GM23338 (cell line): ENCODE measurements around the gene DCTN1. TPM values are rescaled to one million over a fixed set of nuclear protein-coding genes. Genes with fewer than 3 reads are reported as not detected.

Experiments
- ATAC-seq: fragments of 200-7000 bp; cut with Tn5 transposase; 3 replicates; pipeline ENCODE4 v1.9.1; 2020
- DNase-seq: peaks from one replicate; pipeline ENCODE4 v3.0.0-alpha.2; 2015; ENCODE audit warnings: low spot score
- H2AFZ ChIP-seq: fragments of 200-600 bp; sonication (generic); 2 replicates; pipeline ENCODE4 v1.8.0; 2016; ENCODE audit warnings: antibody characterized with exemption, mild to moderate bottlenecking, moderate library complexity
- H3F3A ChIP-seq: fragments of 200-600 bp; sonication (generic); replicated peaks from 2 replicates; pipeline ENCODE4 v1.8.0; 2017; ENCODE audit warnings: antibody characterized with exemption, mixed run types, low read depth
- H3K27ac ChIP-seq: fragments of 200-600 bp; sonication (generic); 2 replicates; pipeline ENCODE4 v1.6.1; 2016; ENCODE audit warnings: low read depth
- H3K27me3 ChIP-seq: fragments of 200-600 bp; sonication (generic); 2 replicates; pipeline ENCODE4 v1.8.0; 2016; ENCODE audit warnings: mild to moderate bottlenecking, mixed run types, moderate library complexity; ENCODE audit not compliant: insufficient read depth
- H3K36me3 ChIP-seq: fragments of 200-600 bp; sonication (generic); 2 replicates; pipeline ENCODE4 v1.8.0; 2016; ENCODE audit warnings: mild to moderate bottlenecking; ENCODE audit not compliant: insufficient read depth
- H3K4me1 ChIP-seq: fragments of 200-600 bp; sonication (generic); 2 replicates; pipeline ENCODE4 v1.8.0; 2016; ENCODE audit warnings: mild to moderate bottlenecking, moderate library complexity; ENCODE audit not compliant: insufficient read depth
- H3K4me2 ChIP-seq: fragments of 200-600 bp; sonication (generic); 2 replicates; pipeline ENCODE4 v1.7.1; 2017; ENCODE audit warnings: mixed run types
- H3K4me3 ChIP-seq: fragments of 200-600 bp; sonication (generic); 2 replicates; pipeline ENCODE4 v1.6.1; 2016; ENCODE audit warnings: mixed run types
- H3K79me2 ChIP-seq: fragments of 200-600 bp; sonication (generic); replicated peaks from 2 replicates; pipeline ENCODE4 v1.8.0; 2017; ENCODE audit warnings: mild to moderate bottlenecking; ENCODE audit not compliant: insufficient read depth
- H3K9me2 ChIP-seq: fragments of 200-600 bp; sonication (generic); 2 replicates; pipeline ENCODE4 v1.8.0; 2017; ENCODE audit not compliant: insufficient read depth
- H4K20me1 ChIP-seq: fragments of 200-600 bp; sonication (generic); replicated peaks from 2 replicates; pipeline ENCODE4 v1.8.0; 2017; ENCODE audit warnings: mild to moderate bottlenecking; ENCODE audit not compliant: insufficient read depth
- H3K27ac Mint-ChIP-seq: 2 replicates; pipeline ENCODE4 v1.8.0; 2020; ENCODE audit warnings: inconsistent platforms, mild to moderate bottlenecking, moderate library complexity, mixed read lengths
- H3K27me3 Mint-ChIP-seq: 3 replicates; pipeline ENCODE4 v1.8.0; 2022; ENCODE audit warnings: low read depth, mild to moderate bottlenecking, moderate library complexity, mixed read lengths, inconsistent platforms; ENCODE audit not compliant: insufficient read depth, poor library complexity
- H3K36me3 Mint-ChIP-seq: 3 replicates; pipeline ENCODE4 v1.8.0; 2021; ENCODE audit warnings: low read depth, mild to moderate bottlenecking, inconsistent platforms, moderate library complexity, mixed read lengths
- H3K4me1 Mint-ChIP-seq: 3 replicates; pipeline ENCODE4 v1.8.0; 2020; ENCODE audit warnings: mild to moderate bottlenecking, inconsistent platforms, mixed read lengths
- H3K4me3 Mint-ChIP-seq: 3 replicates; pipeline ENCODE4 v1.8.0; 2021; ENCODE audit warnings: moderate library complexity, mild to moderate bottlenecking, inconsistent platforms, mixed read lengths
- H3K9me3 Mint-ChIP-seq: 3 replicates; pipeline ENCODE4 v1.8.0; 2020; ENCODE audit warnings: moderate library complexity, mild to moderate bottlenecking, inconsistent platforms, mixed read lengths
- CREB1 ChIP-seq: fragments of 250-450 bp; sonication (Bioruptor Pico); IDR thresholded peaks from 2 replicates; pipeline ENCODE4 v1.5.0; 2020; ENCODE audit warnings: low read depth, mild to moderate bottlenecking, moderate library complexity
- EZH2 ChIP-seq: fragments of 200-600 bp; sonication (generic); IDR thresholded peaks from one replicate; pipeline ENCODE4 v1.8.0; 2017; ENCODE audit warnings: antibody characterized with exemption, mild to moderate bottlenecking, low read depth; ENCODE audit not compliant: unreplicated experiment
- EZH2phosphoT487 ChIP-seq: fragments of 200-600 bp; sonication (generic); IDR thresholded peaks from one replicate; pipeline ENCODE4 v1.8.1; 2018; ENCODE audit warnings: antibody characterized with exemption; ENCODE audit not compliant: unreplicated experiment
- JUNB ChIP-seq: IDR thresholded peaks from one replicate; pipeline ENCODE4 v1.6.1; 2016; ENCODE audit warnings: antibody characterized with exemption; ENCODE audit not compliant: unreplicated experiment
- NANOG ChIP-seq: IDR thresholded peaks from 2 replicates; pipeline ENCODE4 v1.6.1; 2016; ENCODE audit warnings: antibody characterized with exemption, borderline replicate concordance
- POLR2AphosphoS5 ChIP-seq: IDR thresholded peaks from 2 replicates; pipeline ENCODE4 v1.6.1; 2016; ENCODE audit warnings: antibody characterized with exemption, low read depth
- STAT1 ChIP-seq: IDR thresholded peaks from one replicate; pipeline ENCODE4 v1.6.1; 2016; ENCODE audit warnings: antibody characterized with exemption; ENCODE audit not compliant: unreplicated experiment
- ZNF114 ChIP-seq: fragments of 250-450 bp; sonication (Bioruptor Pico); IDR thresholded peaks from 2 replicates; pipeline ENCODE4 v1.5.0; 2020; ENCODE audit warnings: mild to moderate bottlenecking, moderate library complexity
- ZNF331 ChIP-seq: fragments of 250-450 bp; sonication (Bioruptor Pico); IDR thresholded peaks from 2 replicates; pipeline ENCODE4 v1.5.0; 2020; ENCODE audit warnings: low read depth, mild to moderate bottlenecking, moderate library complexity
- polyA plus RNA-seq: library from polyadenylated mRNA; unstranded; fragments of >200 nt; fragmentation: Nextera tagmentation; extraction: Ambion mirVana; gene quantifications from 2 replicates; pipeline ENCODE4 v1.2.1, GENCODE V29; 2016
- total RNA-seq: library from RNA; depleted of rRNA; stranded (reverse); fragments of >200 nt; shearing (Covaris generic); gene quantifications from 2 replicates; pipeline ENCODE4 v1.2.3, GENCODE V29; 2014
- TF ChIP-seq, protein P1 (sequence below): IDR thresholded peaks from one replicate; pipeline ENCODE4 v1.6.1; 2018; ENCODE audit warnings: antibody characterized with exemption; ENCODE audit not compliant: unreplicated experiment
- TF ChIP-seq, protein P2 (sequence below): fragments of 250-450 bp; sonication (Bioruptor Pico); IDR thresholded peaks from 2 replicates; pipeline ENCODE4 v1.5.0; 2020; ENCODE audit warnings: mild to moderate bottlenecking, moderate library complexity
- TF ChIP-seq, protein P3 (sequence below): IDR thresholded peaks from 2 replicates; pipeline ENCODE4 v1.6.1; 2016; ENCODE audit warnings: antibody characterized with exemption
- TF ChIP-seq, protein P4 (sequence below), 2 experiments: fragments of 200-600 bp in 1 of 2; sonication (generic) in 1 of 2; conservative IDR thresholded peaks; 2 replicates each; pipeline versions ENCODE4 v1.5.1 to v1.6.1; 2016 to 2017; ENCODE audit warnings: antibody characterized with exemption in 2 of 2, low read depth in 2 of 2, mild to moderate bottlenecking in 2 of 2, moderate library complexity in 1 of 2

DCTN1 gene
- total and polyA plus RNA-seq, 2 experiments from 2014 or later: 108 to 145 TPM

DNA sequence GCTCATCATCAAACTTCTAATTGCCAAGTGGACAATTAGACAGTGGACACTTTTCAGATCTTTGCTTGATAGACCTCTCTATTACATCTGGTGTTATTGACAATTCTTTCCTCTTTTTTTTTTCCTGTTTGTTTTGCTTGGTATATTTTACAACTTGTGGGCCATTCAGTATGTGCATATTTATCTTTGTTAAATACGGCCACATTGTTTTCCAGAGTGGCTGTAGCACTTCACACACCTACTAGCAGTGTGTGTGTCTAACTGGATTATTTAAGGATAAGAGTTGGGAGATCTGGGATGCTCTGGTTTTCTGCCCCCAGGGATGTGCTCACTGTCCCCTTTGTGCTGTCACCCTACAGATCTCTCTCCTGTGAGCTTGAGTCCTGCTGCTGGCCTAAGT lies 32.8 kb downstream of the DCTN1 start:
- H3K27ac Mint-ChIP-seq: no peak overlapping the region
- ATAC-seq (no peak), DNase-seq (no peak)
- Histone ChIP-seq H4K20me1 (no peaks in the 10 kb centered on the region), H3K9me2 (peaks cover 15% of the 10 kb centered on the region; the same call in 1 of the 2 replicates), H3F3A (no peaks in the 10 kb centered on the region), H3K4me2 (no peak overlapping the region), H3K27ac (no peak overlapping the region), H3K36me3 (no peaks in the 10 kb centered on the region), H3K4me1 (no peaks in the 10 kb centered on the region), H3K27me3 (no peaks in the 10 kb centered on the region), H3K4me3 (no peak overlapping the region), H2AFZ (no peak overlapping the region), H3K79me2 (no peaks in the 10 kb centered on the region)
- no peaks in the 10 kb centered on the region; the same call in none of the 3 replicates for H3K4me1 Mint-ChIP-seq
- no peaks in the 10 kb centered on the region for H3K27me3 Mint-ChIP-seq
- H3K9me3 Mint-ChIP-seq: no peaks in the 10 kb centered on the region
- H3K4me3 Mint-ChIP-seq: no peak overlapping the region
- TF ChIP-seq, protein P1, sequence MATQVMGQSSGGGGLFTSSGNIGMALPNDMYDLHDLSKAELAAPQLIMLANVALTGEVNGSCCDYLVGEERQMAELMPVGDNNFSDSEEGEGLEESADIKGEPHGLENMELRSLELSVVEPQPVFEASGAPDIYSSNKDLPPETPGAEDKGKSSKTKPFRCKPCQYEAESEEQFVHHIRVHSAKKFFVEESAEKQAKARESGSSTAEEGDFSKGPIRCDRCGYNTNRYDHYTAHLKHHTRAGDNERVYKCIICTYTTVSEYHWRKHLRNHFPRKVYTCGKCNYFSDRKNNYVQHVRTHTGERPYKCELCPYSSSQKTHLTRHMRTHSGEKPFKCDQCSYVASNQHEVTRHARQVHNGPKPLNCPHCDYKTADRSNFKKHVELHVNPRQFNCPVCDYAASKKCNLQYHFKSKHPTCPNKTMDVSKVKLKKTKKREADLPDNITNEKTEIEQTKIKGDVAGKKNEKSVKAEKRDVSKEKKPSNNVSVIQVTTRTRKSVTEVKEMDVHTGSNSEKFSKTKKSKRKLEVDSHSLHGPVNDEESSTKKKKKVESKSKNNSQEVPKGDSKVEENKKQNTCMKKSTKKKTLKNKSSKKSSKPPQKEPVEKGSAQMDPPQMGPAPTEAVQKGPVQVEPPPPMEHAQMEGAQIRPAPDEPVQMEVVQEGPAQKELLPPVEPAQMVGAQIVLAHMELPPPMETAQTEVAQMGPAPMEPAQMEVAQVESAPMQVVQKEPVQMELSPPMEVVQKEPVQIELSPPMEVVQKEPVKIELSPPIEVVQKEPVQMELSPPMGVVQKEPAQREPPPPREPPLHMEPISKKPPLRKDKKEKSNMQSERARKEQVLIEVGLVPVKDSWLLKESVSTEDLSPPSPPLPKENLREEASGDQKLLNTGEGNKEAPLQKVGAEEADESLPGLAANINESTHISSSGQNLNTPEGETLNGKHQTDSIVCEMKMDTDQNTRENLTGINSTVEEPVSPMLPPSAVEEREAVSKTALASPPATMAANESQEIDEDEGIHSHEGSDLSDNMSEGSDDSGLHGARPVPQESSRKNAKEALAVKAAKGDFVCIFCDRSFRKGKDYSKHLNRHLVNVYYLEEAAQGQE: no peak
- TF ChIP-seq STAT1 (no peak), CREB1 (CRISPR knock-in tag) (no peak), POLR2AphosphoS5 (no peak), JUNB (no peak), ZNF114 (no peak), EZH2phosphoT487 (no peak), NANOG (no peak), ZNF331 (CRISPR knock-in tag) (no peak), EZH2 (no peak)
- TF ChIP-seq, protein P2, sequence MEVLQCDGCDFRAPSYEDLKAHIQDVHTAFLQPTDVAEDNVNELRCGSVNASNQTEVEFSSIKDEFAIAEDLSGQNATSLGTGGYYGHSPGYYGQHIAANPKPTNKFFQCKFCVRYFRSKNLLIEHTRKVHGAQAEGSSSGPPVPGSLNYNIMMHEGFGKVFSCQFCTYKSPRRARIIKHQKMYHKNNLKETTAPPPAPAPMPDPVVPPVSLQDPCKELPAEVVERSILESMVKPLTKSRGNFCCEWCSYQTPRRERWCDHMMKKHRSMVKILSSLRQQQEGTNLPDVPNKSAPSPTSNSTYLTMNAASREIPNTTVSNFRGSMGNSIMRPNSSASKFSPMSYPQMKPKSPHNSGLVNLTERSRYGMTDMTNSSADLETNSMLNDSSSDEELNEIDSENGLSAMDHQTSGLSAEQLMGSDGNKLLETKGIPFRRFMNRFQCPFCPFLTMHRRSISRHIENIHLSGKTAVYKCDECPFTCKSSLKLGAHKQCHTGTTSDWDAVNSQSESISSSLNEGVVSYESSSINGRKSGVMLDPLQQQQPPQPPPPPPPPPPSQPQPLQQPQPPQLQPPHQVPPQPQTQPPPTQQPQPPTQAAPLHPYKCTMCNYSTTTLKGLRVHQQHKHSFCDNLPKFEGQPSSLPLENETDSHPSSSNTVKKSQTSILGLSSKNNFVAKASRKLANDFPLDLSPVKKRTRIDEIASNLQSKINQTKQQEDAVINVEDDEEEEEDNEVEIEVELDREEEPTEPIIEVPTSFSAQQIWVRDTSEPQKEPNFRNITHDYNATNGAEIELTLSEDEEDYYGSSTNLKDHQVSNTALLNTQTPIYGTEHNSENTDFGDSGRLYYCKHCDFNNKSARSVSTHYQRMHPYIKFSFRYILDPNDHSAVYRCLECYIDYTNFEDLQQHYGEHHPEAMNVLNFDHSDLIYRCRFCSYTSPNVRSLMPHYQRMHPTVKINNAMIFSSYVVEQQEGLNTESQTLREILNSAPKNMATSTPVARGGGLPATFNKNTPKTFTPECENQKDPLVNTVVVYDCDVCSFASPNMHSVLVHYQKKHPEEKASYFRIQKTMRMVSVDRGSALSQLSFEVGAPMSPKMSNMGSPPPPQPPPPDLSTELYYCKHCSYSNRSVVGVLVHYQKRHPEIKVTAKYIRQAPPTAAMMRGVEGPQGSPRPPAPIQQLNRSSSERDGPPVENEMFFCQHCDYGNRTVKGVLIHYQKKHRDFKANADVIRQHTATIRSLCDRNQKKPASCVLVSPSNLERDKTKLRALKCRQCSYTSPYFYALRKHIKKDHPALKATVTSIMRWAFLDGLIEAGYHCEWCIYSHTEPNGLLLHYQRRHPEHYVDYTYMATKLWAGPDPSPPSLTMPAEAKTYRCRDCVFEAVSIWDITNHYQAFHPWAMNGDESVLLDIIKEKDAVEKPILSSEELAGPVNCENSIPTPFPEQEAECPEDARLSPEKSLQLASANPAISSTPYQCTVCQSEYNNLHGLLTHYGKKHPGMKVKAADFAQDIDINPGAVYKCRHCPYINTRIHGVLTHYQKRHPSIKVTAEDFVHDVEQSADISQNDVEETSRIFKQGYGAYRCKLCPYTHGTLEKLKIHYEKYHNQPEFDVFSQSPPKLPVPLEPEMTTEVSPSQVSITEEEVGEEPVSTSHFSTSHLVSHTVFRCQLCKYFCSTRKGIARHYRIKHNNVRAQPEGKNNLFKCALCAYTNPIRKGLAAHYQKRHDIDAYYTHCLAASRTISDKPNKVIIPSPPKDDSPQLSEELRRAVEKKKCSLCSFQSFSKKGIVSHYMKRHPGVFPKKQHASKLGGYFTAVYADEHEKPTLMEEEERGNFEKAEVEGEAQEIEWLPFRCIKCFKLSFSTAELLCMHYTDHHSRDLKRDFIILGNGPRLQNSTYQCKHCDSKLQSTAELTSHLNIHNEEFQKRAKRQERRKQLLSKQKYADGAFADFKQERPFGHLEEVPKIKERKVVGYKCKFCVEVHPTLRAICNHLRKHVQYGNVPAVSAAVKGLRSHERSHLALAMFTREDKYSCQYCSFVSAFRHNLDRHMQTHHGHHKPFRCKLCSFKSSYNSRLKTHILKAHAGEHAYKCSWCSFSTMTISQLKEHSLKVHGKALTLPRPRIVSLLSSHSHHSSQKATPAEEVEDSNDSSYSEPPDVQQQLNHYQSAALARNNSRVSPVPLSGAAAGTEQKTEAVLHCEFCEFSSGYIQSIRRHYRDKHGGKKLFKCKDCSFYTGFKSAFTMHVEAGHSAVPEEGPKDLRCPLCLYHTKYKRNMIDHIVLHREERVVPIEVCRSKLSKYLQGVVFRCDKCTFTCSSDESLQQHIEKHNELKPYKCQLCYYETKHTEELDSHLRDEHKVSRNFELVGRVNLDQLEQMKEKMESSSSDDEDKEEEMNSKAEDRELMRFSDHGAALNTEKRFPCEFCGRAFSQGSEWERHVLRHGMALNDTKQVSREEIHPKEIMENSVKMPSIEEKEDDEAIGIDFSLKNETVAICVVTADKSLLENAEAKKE: no peak
- TF ChIP-seq, protein P3, sequence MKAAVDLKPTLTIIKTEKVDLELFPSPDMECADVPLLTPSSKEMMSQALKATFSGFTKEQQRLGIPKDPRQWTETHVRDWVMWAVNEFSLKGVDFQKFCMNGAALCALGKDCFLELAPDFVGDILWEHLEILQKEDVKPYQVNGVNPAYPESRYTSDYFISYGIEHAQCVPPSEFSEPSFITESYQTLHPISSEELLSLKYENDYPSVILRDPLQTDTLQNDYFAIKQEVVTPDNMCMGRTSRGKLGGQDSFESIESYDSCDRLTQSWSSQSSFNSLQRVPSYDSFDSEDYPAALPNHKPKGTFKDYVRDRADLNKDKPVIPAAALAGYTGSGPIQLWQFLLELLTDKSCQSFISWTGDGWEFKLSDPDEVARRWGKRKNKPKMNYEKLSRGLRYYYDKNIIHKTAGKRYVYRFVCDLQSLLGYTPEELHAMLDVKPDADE: no peak
- TF ChIP-seq, protein P4, sequence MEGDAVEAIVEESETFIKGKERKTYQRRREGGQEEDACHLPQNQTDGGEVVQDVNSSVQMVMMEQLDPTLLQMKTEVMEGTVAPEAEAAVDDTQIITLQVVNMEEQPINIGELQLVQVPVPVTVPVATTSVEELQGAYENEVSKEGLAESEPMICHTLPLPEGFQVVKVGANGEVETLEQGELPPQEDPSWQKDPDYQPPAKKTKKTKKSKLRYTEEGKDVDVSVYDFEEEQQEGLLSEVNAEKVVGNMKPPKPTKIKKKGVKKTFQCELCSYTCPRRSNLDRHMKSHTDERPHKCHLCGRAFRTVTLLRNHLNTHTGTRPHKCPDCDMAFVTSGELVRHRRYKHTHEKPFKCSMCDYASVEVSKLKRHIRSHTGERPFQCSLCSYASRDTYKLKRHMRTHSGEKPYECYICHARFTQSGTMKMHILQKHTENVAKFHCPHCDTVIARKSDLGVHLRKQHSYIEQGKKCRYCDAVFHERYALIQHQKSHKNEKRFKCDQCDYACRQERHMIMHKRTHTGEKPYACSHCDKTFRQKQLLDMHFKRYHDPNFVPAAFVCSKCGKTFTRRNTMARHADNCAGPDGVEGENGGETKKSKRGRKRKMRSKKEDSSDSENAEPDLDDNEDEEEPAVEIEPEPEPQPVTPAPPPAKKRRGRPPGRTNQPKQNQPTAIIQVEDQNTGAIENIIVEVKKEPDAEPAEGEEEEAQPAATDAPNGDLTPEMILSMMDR (conservative IDR thresholded peaks at IDR 0.05; ENCODE audit: low read depth in 2 of 2): no peak
- H3K36me3 Mint-ChIP-seq: no peaks in the 10 kb centered on the region
